GM19372 (cell line): ENCODE data around the gene DZIP3.
"Not testable (repeated sequence)": the region's sequence is repeated elsewhere in the genome, so short reads cannot be mapped to it uniquely, and the experiment has no call there.

Experiments used
- ATAC-seq: cut with Tn5 transposase; IDR thresholded peaks from one replicate; pipeline ENCODE4 v1.9.1; 2021; ENCODE audit warnings: mild to moderate bottlenecking, low read depth, moderate library complexity; ENCODE audit not compliant: unreplicated experiment

Gene DZIP3

GRCh38 chr3:108673988-108674661 is 84.6 kb downstream of the DZIP3 start:
- ATAC-seq: no peak

- ATAC-seq: no peak
Observed at GRCh38 chr3:108677811-108678210, 88.3 kb downstream of the DZIP3 start.

DNA sequence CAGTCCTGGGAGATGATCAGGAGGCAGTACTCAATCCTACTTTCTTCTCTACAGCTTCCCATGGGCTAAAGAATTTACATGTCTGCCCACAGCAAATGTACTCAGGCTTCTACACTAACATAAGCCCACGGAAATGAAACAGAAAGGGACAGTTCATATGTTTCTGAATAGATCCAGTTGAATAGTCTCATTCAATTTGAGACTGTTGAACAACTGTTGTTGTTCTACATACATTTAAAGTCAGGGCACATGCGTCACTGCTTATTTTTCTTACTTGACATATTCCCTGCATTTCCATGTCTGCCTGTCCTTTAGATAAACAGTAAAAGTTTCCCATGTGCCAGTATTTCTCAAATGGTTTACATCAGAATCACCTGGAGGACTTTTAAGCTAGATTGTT is 102.8 kb downstream of the DZIP3 start:
- ATAC-seq: not testable (repeated sequence)

DNA sequence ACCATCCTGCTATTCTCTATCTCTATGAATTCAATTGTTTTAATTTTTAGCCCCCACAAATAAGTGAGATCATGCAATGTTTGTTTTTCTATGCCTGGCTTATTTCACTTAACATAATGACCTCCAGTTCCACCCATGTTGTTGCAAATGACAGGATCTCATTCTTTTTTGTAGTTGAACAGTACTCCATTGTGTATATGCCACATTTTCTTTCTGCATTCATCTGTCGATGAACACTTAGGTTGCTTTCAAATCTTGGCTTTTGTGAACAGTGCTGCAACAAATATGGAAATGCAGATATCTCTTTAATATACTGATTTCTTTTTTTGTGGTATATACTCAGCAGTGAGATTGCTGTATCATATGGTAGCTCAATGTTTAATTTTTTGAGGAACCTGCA is 108.9 kb downstream of the DZIP3 start:
- ATAC-seq: no peak

- no peak for ATAC-seq
Observed at GRCh38 chr3:108705045-108705444, 115.5 kb downstream of the DZIP3 start.

- no peak for ATAC-seq
Observed at GRCh38 chr3:108713009-108713516, 123.5 kb downstream of the DZIP3 start.

GRCh38 chr3:108713816-108714215 is 124.3 kb downstream of the DZIP3 start:
- no peak for ATAC-seq

- no peak for ATAC-seq
Observed at GRCh38 chr3:108718454-108718853, 128.9 kb downstream of the DZIP3 start.

DNA sequence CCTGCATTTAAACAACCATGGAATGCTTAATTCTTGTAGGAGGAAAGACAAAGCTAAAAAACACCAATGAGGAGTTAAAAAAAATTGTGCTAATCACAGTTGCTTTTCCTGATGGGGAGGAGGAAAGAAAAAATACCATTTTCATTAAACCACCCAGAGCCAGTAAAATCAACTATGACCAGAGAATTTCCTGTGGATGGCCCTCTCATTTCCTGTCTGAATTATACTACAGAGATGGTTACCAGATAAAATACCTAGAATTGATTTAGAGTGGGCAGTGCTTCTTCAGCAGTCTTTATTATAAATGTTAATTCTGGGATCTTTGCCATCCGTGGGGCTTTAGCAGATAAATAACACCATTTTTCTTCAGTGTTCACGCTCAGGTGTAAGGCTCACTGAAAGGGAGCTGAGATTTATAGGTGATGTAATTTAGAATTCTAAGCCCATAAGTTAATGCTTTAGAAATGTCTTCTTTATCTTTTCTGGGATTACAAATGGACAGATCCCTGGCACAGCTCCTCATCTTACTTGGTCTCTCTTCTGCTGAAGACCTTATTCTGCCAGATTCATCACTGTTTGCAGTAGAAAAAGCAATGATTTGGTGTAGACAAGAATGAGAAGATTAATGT is 129.8 kb downstream of the DZIP3 start:
- ATAC-seq: no peak

GRCh38 chr3:108722724-108723123 is 133.2 kb downstream of the DZIP3 start:
- no peak for ATAC-seq

DNA sequence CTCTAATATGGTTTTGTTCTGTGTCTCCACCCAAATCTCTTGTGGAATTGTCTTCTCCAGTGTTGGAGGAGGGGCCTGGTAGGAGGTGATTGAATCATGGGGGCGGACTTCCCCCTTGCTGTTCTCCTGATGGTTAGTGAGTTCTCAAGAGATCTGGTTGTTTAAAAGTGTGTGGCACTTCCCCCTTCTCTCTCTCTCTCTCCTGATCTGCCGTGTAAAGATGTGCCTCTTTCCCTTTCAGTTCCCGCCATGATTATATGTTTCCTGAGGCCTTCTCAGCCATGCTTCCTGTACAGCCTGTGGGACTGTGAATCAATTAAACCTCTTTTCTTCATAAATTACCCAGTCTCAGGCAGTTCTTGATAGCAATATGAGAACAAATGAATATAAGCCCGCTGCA is 134.6 kb downstream of the DZIP3 start:
- ATAC-seq: no peak

DNA sequence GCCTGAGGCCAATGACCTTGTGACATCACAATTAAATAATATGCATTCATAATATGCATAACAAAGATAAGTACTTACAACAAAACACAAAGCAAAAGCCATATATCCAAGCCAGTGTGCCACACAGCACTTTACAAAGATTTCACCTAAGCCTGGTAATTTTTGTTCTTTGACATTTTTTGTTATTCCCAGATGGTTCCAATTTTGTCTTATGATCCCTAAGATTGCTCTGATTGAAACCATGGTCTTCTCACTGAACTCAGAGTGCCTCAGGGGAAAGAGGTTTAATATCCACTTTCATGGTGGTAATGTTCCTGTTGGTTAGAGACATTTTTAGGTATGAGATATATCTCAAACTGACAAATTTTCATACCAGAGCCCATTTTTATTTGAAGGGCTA is 138.6 kb downstream of the DZIP3 start:
- no peak for ATAC-seq

- ATAC-seq: no peak
Observed at GRCh38 chr3:108728934-108729333, 139.4 kb downstream of the DZIP3 start.

GRCh38 chr3:108736821-108737220 is 147.3 kb downstream of the DZIP3 start:
- no peak for ATAC-seq

DNA sequence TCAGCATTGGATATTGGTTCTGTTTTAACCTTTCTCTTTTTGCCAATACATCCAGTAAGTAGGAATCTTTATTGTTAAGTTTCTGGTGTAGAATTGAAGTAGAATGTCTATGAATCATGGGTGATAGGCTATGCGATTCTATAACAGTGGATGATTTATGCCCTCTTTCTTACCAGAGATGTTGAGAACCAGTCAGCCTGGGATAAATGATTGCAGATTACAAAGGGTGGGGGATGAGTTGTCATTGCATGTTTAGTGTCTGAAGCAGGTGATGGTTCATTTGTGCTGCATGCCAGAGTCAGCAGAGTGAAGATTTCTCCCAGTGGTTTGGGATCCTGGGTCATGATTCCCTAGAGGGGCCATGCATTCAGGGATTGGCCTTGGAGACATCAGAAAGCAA is 153.4 kb downstream of the DZIP3 start:
- ATAC-seq: no peak
